T-helper 2 cell treated with Interferon-gamma antibody and Interleukin-4, amounts not matched to agents 100 ng/mL and 5 ng/mL, for 36 hours (primary cell): ENCODE data around the gene HRG. TPM values are rescaled to one million over a fixed set of nuclear protein-coding genes. Genes with fewer than 3 reads are reported as not detected.

Experiments
- intact Hi-C: fragments of 100-400 bp; cut with micrococcal nuclease; formaldehyde crosslinking; loops from one replicate; pipeline ENCODE4 v1.15.1; 2023
- total RNA-seq: library from RNA; stranded (reverse); gene quantifications from 2 replicates; pipeline ENCODE4 v1.2.3, GENCODE V29; 2022

HRG gene
- total RNA-seq, 1 donor from 2014 or later = not detected

DNA sequence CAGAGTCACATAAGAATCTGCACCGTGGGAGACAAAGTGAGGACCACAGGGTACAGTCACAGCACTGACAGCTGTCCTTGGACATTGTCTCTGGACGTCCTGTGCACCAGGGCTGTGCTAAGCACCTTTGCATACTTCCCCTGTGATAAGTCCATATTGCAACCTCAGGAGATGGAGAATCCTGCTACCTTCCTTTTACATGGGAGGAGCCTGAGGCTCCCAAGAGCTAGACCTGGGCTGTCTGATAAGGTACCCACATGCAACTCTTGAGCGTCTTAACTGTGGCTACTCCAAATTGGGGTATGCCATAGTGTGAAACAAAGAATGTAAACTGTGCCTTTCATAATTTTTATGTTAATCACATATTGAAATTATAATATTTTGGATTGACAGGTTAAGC, 28.1 kb upstream of the HRG start:
- intact Hi-C loops = no loop called here

GRCh38 chr3:186638259-186638658, 27.6 kb upstream of the HRG start:
- intact Hi-C loops = no loop called here

- intact Hi-C loops = no loop called here
Measured at GRCh38 chr3:186639778-186640472, 25.9 kb upstream of the HRG start, which contains the start of gene FETUB. Gene FETUB (plus strand): TSS chr3:186640399. CDS start chr3:186640461, 62 bp downstream.

DNA sequence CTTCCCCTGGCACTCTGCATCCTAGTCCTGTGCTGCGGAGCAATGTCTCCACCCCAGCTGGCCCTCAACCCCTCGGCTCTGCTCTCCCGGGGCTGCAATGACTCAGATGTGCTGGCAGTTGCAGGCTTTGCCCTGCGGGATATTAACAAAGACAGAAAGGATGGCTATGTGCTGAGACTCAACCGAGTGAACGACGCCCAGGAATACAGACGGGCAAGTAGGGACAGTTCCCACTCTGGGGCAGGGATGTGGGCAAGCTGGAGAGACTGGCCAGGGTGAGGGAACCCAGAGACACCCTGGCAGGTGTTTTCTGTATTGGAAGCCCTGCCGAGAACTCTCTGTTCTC, 25.4 kb upstream of the HRG start:
- intact Hi-C loops = no loop called here

DNA sequence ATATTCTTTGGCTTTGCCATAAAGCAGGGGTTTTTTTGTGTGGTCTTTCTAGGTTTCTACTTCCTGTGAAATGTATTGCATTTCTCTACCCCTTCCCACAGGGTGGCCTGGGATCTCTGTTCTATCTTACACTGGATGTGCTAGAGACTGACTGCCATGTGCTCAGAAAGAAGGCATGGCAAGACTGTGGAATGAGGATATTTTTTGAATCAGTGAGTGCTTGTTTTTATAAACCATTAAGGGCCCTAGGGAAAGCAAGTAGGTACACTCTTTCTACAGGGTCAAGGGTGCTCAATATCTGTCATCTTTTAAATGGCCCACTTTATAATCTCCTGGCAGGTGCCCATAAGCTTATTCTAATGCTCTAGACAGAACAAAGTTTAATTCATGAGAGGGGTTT, 24.9 kb upstream of the HRG start:
- intact Hi-C loops = no loop called here

DNA sequence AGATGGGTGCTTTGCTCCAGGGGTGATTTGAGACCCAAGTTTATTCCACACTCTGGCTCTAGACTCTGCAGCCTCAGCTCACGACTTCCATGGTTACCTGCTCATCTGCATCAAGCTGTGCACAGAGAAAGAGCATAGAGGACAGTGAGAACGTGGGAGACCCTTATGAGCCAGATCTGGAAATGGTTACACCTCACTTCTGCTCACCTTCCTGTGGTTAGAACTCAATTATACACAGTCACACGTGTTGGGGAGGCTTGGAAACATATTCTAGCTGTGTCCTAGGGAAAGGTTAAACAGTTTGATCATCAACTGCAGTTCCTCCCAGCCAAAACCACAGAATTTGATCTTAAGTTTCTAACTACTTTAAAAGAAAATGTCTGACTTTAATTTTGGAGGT, 23.8 kb upstream of the HRG start:
- intact Hi-C loops = no loop called here

GRCh38 chr3:186643493-186643892, 22.3 kb upstream of the HRG start:
- intact Hi-C loops = no loop called here

GRCh38 chr3:186644683-186645082, 21.1 kb upstream of the HRG start:
- intact Hi-C loops = no loop called here

GRCh38 chr3:186646106-186646505, 19.7 kb upstream of the HRG start:
- intact Hi-C loops = no loop called here

- intact Hi-C loops = no loop called here
Measured at GRCh38 chr3:186646841-186647240, 19.0 kb upstream of the HRG start.

GRCh38 chr3:186648851-186649250, 17.0 kb upstream of the HRG start:
- intact Hi-C loops = no loop called here

GRCh38 chr3:186651678-186652215, 14.1 kb upstream of the HRG start:
- intact Hi-C loops = no loop called here

- intact Hi-C loops = no loop called here
Measured at GRCh38 chr3:186653080-186653707, 12.6 kb upstream of the HRG start.

GRCh38 chr3:186653984-186654383, 11.8 kb upstream of the HRG start:
- intact Hi-C loops = no loop called here

DNA sequence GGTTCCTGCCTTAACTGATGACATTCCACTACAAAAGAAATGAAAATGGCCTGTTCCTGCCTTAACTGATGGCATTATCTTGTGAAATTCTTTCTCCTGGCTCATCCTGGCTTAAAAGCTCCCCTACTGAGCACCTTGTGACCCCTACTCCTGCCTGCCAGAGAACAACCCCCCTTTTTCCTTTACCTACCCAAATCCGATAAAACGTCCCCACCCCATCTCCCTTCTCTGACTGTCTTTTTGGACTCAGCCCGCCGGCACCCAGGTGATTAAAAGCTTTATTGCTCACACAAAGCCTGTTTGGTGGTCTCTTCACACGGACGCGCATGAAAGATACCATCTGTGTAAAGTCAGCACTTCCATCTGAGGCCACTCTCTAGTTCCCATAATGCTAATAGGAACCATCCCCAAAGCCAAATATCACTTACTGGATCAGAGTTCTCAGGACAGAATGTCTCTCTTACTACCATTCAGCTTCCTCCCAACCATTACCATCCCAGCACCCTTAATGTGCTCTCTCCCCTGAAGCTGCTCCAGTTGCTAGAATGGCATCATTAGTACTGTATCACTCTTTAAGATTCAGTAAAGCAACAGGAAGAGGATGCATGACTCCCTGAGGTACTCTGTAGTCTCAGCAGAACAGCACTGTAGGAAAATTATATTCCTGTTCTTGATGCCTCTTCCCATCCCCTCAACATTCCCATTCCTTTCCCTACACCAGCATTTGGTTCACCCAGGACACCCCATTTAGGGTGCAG, 2.3 kb upstream of the HRG start:
- intact Hi-C loops = no loop called here

- intact Hi-C loops = no loop called here
Measured at GRCh38 chr3:186664119-186664495, 1.7 kb upstream of the HRG start.

DNA sequence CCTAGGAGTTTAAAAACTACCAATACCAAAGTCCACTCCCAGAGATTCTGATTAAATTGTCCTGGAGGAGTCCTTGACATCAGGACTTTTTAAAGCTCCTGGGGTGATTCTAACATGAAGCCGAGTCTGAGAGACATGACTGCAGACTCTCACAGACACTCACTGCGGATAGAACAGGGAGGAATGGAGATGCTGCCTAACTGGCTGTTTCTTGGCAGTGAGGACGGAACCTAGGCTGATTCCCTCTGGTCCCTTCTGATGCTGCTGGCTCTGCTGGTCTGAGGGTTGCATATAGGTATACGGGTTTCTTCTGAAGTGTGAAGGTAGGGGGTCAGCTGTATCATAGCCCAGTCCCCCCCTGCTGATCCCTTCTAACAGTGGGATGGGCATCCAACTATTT, 1.3 kb upstream of the HRG start:
- intact Hi-C loops = no loop called here

DNA sequence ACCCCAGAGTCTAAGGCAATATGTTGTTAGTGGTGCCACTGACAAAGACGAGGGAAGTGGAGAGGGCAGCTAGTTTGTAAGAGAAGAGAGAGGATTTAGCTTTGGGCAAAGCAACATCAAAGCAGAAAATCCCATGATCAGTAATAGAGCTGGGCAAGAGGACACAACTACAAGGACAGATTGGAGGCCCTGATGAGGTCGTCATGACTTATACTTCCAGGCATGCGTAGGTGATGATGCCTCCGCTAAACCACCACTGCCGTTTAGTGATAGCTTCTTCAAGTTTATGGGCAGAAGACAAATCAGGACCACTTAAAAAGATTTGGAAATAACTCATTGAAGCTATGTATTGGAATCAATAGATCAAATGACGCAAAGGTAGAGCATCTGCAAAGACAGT, 2.6 kb downstream of the HRG start:
- intact Hi-C loops = no loop called here

GRCh38 chr3:186669378-186670084, 3.7 kb downstream of the HRG start:
- intact Hi-C loops = no loop called here

- intact Hi-C loops = no loop called here
Measured at GRCh38 chr3:186670155-186670554, 4.3 kb downstream of the HRG start.

GRCh38 chr3:186671051-186671450, 5.2 kb downstream of the HRG start:
- intact Hi-C loops = no loop called here

GRCh38 chr3:186678604-186679003, 12.8 kb downstream of the HRG start:
- intact Hi-C loops = no loop called here
